Chondrocyte (in vitro differentiated cells): ENCODE results near the gene TCF7L1. TPM values are rescaled to one million over a fixed set of nuclear protein-coding genes. Genes with fewer than 3 reads are reported as not detected.

Experiments used
- DNase-seq: peaks from one replicate; pipeline ENCODE4 v3.0.0; 2021; ENCODE audit warnings: mixed read lengths, low spot score
- H3K27ac Mint-ChIP-seq: one replicate; pipeline ENCODE4 v1.8.0; 2021; ENCODE audit warnings: mild to moderate bottlenecking, moderate library complexity, mixed read lengths; ENCODE audit not compliant: unreplicated experiment
- H3K27me3 Mint-ChIP-seq: 2 replicates; pipeline ENCODE4 v1.8.0; 2021; ENCODE audit warnings: low read depth, mixed read lengths
- H3K36me3 Mint-ChIP-seq: 2 replicates; pipeline ENCODE4 v1.8.0; 2021; ENCODE audit warnings: low read depth, mixed read lengths
- H3K4me1 Mint-ChIP-seq: 2 replicates; pipeline ENCODE4 v1.8.0; 2021; ENCODE audit warnings: low read depth, mild to moderate bottlenecking, mixed read lengths
- H3K4me3 Mint-ChIP-seq: one replicate; pipeline ENCODE4 v1.8.0; 2021; ENCODE audit warnings: mild to moderate bottlenecking, moderate library complexity, mixed read lengths; ENCODE audit not compliant: unreplicated experiment
- H3K9me3 Mint-ChIP-seq: 2 replicates; pipeline ENCODE4 v1.8.0; 2021; ENCODE audit warnings: low read depth, mixed read lengths
- total RNA-seq: library from RNA; stranded (reverse); gene quantifications from 3 replicates; pipeline ENCODE4 v1.2.1, GENCODE V29; 2021
- TF ChIP-seq, protein P1 (sequence below): fragments of 200-600 bp; sonication (generic); IDR thresholded peaks from 2 replicates; pipeline ENCODE4 v1.5.0; 2021; ENCODE audit warnings: antibody characterized with exemption, mild to moderate bottlenecking, moderate library complexity

TCF7L1 gene
- total RNA-seq, 1 donor from 2014 or later = 35.0 TPM

DNA sequence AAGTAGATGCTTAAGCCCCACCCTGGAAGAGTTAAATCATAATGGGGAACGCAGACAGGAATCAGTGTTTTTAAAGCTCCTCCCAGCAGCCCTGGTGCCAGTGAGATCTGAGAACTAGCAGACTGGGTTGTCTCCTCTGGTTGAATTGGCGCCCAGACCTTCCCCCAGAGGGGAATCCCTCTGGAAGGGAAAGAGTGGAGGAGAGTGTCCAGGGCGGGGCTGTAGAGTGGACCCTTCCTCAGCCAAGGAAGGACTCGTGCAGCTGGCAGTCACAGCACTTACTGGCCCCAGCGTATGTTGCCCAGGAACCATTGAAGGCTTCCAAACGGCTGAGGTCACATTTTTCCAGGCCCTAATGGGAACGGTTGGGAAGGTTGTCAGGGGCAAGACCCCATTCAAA lies 132.1 kb downstream of the TCF7L1 start:
- Mint-ChIP-seq H3K4me1 (peaks cover 61% of the 10 kb centered on the region), H3K27me3 (no peaks in the 10 kb centered on the region), H3K4me3 (no peak overlapping the region), H3K27ac (peak overlapping the region; percentile 75), H3K36me3 (peaks cover 2% of the 10 kb centered on the region), H3K9me3 (no peaks in the 10 kb centered on the region)
- TF ChIP-seq, protein P1, sequence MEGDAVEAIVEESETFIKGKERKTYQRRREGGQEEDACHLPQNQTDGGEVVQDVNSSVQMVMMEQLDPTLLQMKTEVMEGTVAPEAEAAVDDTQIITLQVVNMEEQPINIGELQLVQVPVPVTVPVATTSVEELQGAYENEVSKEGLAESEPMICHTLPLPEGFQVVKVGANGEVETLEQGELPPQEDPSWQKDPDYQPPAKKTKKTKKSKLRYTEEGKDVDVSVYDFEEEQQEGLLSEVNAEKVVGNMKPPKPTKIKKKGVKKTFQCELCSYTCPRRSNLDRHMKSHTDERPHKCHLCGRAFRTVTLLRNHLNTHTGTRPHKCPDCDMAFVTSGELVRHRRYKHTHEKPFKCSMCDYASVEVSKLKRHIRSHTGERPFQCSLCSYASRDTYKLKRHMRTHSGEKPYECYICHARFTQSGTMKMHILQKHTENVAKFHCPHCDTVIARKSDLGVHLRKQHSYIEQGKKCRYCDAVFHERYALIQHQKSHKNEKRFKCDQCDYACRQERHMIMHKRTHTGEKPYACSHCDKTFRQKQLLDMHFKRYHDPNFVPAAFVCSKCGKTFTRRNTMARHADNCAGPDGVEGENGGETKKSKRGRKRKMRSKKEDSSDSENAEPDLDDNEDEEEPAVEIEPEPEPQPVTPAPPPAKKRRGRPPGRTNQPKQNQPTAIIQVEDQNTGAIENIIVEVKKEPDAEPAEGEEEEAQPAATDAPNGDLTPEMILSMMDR = no peak
- DNase-seq = peak; percentile 52

- Mint-ChIP-seq H3K4me3 (no peak overlapping the region), H3K27ac (peak overlapping the region; percentile 46), H3K9me3 (no peaks in the 10 kb centered on the region), H3K4me1 (peaks cover 66% of the 10 kb centered on the region), H3K27me3 (no peaks in the 10 kb centered on the region), H3K36me3 (peaks cover 2% of the 10 kb centered on the region)
- TF ChIP-seq, protein P1 = peak; percentile 90
- peak; percentile 79 for DNase-seq
Observed at GRCh38 chr2:85266146-85267041, 133.2 kb downstream of the TCF7L1 start.

GRCh38 chr2:85269959-85270358 lies 136.8 kb downstream of the TCF7L1 start:
- Mint-ChIP-seq H3K36me3 (no peaks in the 10 kb centered on the region), H3K27me3 (no peaks in the 10 kb centered on the region), H3K4me3 (no peak overlapping the region), H3K9me3 (no peaks in the 10 kb centered on the region), H3K4me1 (peaks cover 52% of the 10 kb centered on the region), H3K27ac (peak overlapping the region; percentile 70)
- DNase-seq = peak; percentile 38
- TF ChIP-seq, protein P1 = no peak

- Mint-ChIP-seq H3K4me3 (no peak overlapping the region), H3K36me3 (no peaks in the 10 kb centered on the region), H3K27ac (peak overlapping the region; percentile 32), H3K9me3 (no peaks in the 10 kb centered on the region), H3K4me1 (peaks cover 51% of the 10 kb centered on the region), H3K27me3 (no peaks in the 10 kb centered on the region)
- no peak for DNase-seq
- TF ChIP-seq, protein P1 = no peak
Observed at GRCh38 chr2:85272357-85272756, 139.2 kb downstream of the TCF7L1 start.

GRCh38 chr2:85273738-85274731 lies 140.8 kb downstream of the TCF7L1 start:
- H3K27me3 Mint-ChIP-seq = no peaks in the 10 kb centered on the region
- H3K4me3 Mint-ChIP-seq = no peak overlapping the region
- peak overlapping the region; percentile 36 for H3K27ac Mint-ChIP-seq
- no peak for DNase-seq
- no peaks in the 10 kb centered on the region for H3K36me3 Mint-ChIP-seq
- peaks cover 65% of the 10 kb centered on the region for H3K4me1 Mint-ChIP-seq
- TF ChIP-seq, protein P1 = no peak
- no peaks in the 10 kb centered on the region for H3K9me3 Mint-ChIP-seq
